GM18861 (cell line): Measurements from ENCODE around the gene ZC3H7B.
"Not testable (repeated sequence)": the region's sequence is repeated elsewhere in the genome, so short reads cannot be mapped to it uniquely, and the experiment has no call there.

Experiments
- ATAC-seq: cut with Tn5 transposase; IDR thresholded peaks from one replicate; pipeline ENCODE4 v1.9.1; 2021; ENCODE audit not compliant: unreplicated experiment

Gene ZC3H7B

DNA sequence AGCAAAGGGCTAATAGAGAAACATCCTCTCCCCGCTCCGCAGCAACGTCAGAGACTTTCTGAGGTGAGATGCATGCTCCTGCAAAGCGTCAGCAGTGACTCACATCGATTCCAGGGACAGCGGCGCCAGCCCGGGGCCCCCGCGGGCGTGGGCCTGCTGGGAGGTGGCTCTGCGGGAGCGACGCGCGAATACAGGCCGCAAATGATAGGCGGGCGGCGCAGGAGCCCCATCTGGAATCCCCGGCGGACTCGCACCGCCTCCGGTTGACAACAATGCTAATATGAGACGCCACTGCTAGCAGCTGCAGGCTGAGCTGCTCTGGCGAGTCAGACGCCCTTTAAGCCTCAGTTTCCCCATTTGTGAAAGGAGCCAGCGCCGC lies 15.9 kb upstream of the ZC3H7B start:
- no peak for ATAC-seq

DNA sequence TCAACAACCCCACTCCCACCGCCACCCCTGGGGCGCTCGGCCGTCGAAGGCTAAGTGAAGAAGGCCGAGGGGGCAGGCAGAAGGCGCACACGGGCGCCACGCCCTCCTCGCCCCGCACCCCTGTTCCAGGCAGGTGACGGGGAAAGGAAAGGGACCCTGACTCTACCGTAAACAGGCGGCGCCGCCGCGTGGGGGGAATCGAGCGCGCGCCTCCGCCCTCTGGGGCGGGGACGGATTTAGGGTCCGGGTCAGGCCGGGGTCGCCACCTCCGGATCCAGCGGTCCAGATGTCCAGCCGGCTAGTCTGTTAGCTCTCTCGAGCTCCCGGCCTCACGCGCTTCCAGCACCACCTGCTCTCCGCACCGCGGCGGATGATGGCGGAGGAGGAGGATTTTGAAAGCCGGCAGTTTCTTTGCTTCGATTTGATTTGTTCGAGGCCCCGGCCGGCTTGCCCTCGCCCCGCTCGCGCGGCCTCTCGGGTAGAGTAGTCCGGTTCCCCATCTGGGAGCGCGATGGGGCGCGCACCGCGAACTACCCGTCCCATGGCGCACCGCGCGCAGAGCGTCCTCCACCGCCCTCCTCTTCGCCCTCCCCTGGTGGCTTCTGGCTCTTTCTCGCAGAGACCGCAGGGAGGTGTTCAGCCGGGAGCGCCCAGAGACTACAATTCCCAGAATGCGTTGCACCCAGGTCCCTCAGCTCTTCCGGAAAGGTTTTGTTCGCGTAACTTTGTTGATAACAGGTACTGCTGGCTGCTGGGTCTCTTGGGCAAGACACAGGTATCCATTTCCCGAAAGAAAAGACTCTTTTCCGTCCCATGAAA lies 15.3 kb upstream of the ZC3H7B start, which contains the start of gene RANGAP1:
RANGAP1 (minus strand) TSS at position 368 of the 819 bp plus-strand sequence. CDS start 5,143 bp downstream, outside the sequence.
- ATAC-seq = peak; percentile 93

GRCh38 chr22:41286639-41287091 lies 14.7 kb upstream of the ZC3H7B start:
- ATAC-seq = peak; percentile 17

DNA sequence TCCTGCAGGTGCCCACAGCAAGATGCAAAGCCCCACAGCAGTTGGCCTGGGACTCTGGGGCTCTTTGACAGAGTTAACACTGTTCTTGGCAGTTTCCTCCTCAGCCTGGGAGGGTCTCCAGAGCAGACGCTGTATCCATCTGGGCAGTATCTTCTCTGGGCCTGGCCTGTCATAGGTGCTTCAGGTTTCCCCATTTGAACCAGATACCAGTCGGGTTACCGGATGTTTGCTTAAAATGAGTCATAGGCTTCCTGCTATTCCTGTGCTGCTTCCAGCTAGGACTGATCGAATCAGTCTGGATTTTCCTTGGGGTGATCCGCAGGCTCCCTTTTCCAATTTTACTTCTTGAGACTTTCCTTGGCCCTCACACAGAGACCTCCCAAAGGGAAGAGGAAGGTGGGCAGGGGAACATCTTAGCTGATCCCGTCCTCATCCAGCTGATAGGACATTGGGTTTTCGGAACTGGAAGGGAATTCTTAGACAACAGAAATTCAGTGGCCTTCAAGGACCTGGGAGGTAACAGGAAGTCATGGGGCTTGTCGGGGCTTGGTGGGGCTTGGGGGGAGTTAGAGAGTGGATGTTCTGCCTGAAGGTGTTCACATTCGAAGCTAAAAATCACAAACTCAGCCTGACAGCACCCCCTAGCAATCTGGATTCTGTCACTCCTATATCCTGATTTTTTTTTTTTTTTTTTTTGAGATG lies 12.9 kb upstream of the ZC3H7B start:
- ATAC-seq = no peak

GRCh38 chr22:41289671-41290070 lies 11.7 kb upstream of the ZC3H7B start:
- ATAC-seq = no peak

DNA sequence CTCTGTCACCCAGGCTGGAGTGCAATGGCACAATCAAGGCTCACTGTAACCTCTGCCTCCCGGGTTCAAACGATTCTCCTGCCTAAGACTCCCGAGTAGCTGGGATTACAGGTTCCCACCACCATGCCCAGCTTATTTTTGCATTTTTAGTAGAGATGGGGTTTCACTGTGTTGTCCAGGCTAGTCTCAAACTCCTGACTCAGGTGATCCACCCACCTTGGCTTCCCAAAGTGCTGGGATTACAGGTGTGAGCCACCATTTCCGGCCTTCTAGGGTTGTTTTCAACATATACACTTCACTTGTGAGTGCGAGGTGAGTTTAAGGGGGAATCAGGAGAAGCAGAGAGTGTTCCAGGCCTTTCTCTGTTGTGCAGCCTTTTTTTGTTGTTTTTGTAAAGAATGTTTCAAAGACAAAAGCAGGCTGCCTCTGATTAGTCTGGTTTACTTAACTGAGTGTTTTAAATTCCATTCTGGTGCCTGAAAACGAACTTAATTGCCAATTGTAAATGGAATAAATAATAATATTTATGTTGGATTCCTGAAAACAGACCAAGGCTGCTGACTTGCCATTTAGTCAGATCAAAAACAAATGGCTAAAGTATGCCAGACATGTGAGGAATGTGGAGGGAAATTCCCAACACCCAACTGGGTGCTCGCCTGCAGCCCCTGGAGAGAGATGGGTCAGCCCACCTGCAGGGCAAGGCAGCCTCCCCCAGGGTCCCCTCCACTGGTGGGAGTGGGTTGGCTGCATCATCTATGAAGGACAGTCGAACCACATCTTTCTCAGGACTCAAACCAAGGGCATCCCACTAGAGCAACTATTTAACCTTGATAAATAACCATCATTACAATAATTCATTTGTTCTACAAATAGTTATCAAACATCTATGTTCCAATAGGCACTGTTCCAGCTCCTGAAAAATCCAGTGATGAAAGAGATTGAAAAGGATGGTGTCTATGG lies 10.8 kb upstream of the ZC3H7B start:
- no peak for ATAC-seq

DNA sequence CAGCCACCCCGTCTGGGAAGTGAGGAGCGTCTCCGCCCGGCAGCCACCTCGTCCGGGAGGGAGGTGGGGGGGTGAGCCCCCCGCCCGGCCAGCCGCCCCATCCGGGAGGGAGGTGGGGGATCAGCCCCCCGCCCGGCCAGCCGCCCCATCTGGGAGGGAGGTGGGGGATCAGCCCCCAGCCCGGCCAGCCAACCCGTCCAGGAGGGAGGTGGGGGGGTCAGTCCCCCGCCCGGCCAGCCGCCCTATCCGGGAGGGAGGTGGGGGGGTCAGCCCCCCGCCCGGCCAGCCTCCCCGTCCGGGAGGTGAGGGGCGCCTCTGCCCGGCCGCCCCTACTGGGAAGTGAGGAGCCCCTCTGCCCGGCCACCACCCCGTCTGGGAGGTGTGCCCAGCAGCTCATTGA lies 6.5 kb upstream of the ZC3H7B start:
- not testable (repeated sequence) for ATAC-seq

- no peak for ATAC-seq
Measured at GRCh38 chr22:41296826-41297667, 4.3 kb upstream of the ZC3H7B start.

DNA sequence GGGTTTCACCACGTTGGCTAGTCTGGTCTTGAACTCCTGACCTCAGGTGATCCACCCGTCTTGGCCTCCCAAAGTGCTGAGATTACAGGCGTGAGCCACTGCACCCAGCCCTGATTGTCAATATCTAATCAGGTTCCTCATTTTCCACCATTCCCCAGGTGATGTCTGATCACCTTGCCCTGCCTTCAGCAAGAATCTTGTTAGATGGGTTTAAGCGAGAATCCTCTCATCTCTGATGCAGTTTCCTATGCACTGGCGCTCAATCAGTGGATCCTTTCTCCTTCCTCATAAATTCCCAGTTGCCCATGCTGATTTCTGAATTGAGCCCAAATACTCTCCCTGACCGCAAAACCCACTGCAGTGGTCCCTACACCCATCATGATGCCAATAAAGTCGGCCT lies 664 bp upstream of the ZC3H7B start:
- ATAC-seq = no peak

DNA sequence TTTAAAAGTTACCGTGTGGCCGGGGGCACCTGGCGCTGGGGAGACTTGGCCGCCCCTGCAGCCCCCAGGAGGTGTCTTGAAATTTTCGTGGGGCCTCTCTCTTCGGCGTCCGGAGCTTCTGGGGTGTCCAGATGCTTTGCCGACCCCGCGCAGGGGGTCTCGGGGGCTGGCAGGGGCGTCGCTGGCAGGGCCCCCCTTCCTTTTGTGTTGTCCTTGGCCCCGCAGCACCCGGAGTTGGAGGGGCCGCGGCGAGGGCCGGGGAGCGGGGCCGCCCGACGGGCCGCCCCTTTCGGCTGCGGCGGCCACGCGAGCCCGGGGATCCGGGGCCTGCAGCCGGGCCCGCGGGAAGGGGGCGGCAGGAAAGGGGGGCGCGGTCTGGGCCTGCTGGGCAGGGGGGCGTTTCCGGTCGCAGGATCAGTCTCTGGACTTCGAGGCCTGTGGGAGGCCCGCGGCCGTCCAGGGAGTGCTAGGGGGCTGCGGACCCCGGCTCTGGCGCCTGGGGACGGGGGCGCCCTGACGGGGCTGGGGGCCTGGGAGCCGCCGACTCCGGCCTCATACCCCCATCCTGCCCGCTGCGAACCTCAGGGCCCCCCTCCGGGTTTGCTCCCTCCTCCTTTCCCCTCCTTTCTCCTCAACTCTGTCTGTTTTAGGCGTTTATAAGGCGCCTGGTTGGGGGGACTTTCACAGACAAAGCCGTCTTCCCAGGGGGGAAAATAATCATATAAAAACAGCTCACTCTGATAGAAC lies 869 bp downstream of the ZC3H7B start:
- no peak for ATAC-seq

GRCh38 chr22:41302811-41303210 lies 1.5 kb downstream of the ZC3H7B start:
- no peak for ATAC-seq

- no peak for ATAC-seq
Measured at GRCh38 chr22:41305646-41306045, 4.3 kb downstream of the ZC3H7B start.

GRCh38 chr22:41308054-41308453 lies 6.7 kb downstream of the ZC3H7B start:
- no peak for ATAC-seq

DNA sequence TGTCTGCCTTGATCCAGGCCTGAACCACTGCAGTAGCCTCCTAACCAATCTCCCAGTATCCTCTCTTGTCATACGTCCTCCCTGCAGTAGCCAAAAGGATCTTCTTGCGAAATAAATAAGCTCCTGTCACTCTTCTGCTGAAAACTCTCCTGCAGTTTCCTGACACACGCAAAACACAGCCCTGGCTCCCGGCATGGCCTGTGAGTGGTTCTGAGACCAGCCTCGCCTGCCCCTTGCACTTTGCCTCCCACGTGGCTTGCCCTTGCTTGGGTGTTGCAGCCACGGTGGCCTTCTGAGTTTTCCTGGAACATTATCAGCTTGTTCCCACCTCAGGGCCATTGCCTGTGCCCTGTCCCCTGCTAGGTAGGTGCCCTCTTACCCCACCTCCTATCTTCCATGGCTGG lies 7.2 kb downstream of the ZC3H7B start:
- ATAC-seq = no peak

- no peak for ATAC-seq
Measured at GRCh38 chr22:41310336-41310735, 9.0 kb downstream of the ZC3H7B start.

- no peak for ATAC-seq
Measured at GRCh38 chr22:41311487-41311886, 10.2 kb downstream of the ZC3H7B start.

DNA sequence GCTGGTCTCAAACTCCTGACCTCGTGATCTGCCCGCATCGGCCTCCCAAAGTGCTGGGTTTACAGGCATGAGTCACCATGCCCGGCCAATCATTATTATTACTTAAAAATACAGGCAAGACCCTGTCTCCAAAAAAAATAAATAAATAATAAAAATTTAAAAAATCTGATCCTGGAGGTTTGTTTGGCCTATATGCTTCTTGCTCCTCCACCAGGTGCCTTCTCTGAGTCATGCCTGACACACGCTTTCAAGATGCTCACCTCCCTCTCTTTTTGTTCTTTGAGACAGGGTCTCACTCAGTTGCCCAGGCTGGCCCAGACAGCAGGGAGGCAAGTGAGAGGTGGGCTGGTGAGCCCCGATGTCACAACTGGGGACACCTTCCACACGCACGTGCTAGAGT lies 13.5 kb downstream of the ZC3H7B start:
- no peak for ATAC-seq

GRCh38 chr22:41315586-41315985 lies 14.3 kb downstream of the ZC3H7B start:
- ATAC-seq = no peak

DNA sequence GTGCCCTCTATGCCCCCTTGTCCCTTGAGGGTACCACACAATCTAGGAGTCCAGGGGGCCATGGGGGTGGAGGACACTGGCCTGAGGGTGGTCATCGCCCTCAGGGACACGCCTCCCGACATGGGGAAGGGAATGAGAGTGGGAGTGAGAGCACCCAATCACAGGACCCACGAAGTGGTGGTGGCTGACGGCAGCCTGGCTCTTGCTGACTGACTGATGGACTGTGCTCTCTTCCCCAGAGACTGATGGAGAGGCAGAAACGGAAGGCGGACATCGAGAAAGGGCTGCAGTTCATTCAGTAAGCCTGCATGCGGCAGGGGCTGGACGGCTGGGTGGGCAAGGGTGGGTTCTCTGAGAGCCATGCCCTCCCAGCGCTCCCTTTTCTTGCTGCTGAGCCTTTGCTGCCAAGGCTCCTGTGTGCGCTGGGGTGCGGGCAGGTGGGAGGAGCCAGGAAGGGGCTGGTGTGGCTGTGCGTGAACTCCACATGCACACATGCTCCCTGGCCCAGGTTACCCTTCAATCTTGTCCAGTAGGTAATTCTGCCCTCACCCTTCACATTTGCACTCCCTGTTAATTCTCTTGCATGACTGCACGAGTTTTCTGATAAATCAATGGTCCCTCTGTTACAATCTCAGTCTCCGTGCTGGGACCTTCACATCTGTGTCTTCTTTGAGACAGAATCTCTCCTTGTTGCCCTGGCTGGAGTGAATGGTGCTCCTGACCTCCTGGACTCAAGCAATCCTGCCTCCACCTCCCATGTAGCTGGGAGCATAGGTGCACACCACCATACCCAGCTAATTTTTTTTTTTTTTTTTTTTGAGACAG lies 19.3 kb downstream of the ZC3H7B start:
- no peak for ATAC-seq
